Measurements from ENCODE around the gene PCDH9. TPM values are rescaled to one million over a fixed set of nuclear protein-coding genes. Genes with fewer than 3 reads are reported as not detected.
A peak's percentile ranks its signal among the peaks of the same experiment; 100 is the strongest.

Gene PCDH9
- polyA plus RNA-seq, 3 donors = 0.03 TPM; not detected in 1

- Histone ChIP-seq H3K9me3 (replicated peaks in 1 of 2; ENCODE audit: control insufficient read depth in 1 of 2, insufficient read depth in 1 of 2, low read length in 2 of 2) (no peaks in the 10 kb centered on the region), H2AFZ (ENCODE audit: insufficient read depth, low read depth, low read length, poor library complexity, severe bottlenecking) (no peak overlapping the region), H3K9ac (ENCODE audit: insufficient read depth, low read length, poor library complexity, severe bottlenecking) (no peak overlapping the region), H3K4me2 (replicated peaks; ENCODE audit: extremely low read depth, low read length, poor library complexity, severe bottlenecking) (no peak overlapping the region), H3K79me2 (ENCODE audit: insufficient read depth, low read length) (no peaks in the 10 kb centered on the region), H3K4me1 (ENCODE audit: control insufficient read depth in 1 of 2, insufficient read depth in 2 of 2, low read length in 2 of 2) (no peaks in the 10 kb centered on the region), H3K27me3 (ENCODE audit: control insufficient read depth in 2 of 2, insufficient read depth in 2 of 2, low read length in 2 of 2) (no peaks in the 10 kb centered on the region), H3K4me3 (replicated peaks in 1 of 3; ENCODE audit: low read depth in 2 of 3, low read length in 3 of 3) (no peak overlapping the region), H3K36me3 (replicated peaks in 1 of 2; ENCODE audit: control insufficient read depth in 1 of 2, insufficient read depth in 2 of 2, low read length in 2 of 2) (no peaks in the 10 kb centered on the region), H3K27ac (ENCODE audit: low read depth in 1 of 2, low read length in 2 of 2) (no peak overlapping the region), H4K20me1 (ENCODE audit: insufficient read depth, low read length) (no peaks in the 10 kb centered on the region)
- no peak for DNase-seq
- Mint-ChIP-seq H3K36me3 (no peaks in the 10 kb centered on the region), H3K9me3 (peaks cover 0 to 7% (median 3%) of the 10 kb centered on the region in 7 donors), H3K27ac (no peak overlapping the region), H3K4me1 (peaks cover 8% of the 10 kb centered on the region), H3K27me3 (ENCODE audit: low read depth in 3 of 3) (no peaks in the 10 kb centered on the region), H3K4me3 (no peak overlapping the region)
- no peak for TF ChIP-seq CTCF (IDR thresholded peaks at IDR 0.05)
- intact Hi-C loops (cut with micrococcal nuclease) = no loop called here
- WGBS (ENCODE audit: insufficient coverage) = 97% methylated on average over 4 of the region's 5 CpGs
Observed at GRCh38 chr13:66995203-66995611, 234.9 kb downstream of the PCDH9 start.

GRCh38 chr13:66994517-66995202, 235.5 kb downstream of the PCDH9 start:
- peaks cover 0 to 7% (median 3%) of the 10 kb centered on the region in 7 donors for H3K9me3 Mint-ChIP-seq
- H3K36me3 Mint-ChIP-seq = no peaks in the 10 kb centered on the region
- Histone ChIP-seq H3K4me2 (replicated peaks; ENCODE audit: extremely low read depth, low read length, poor library complexity, severe bottlenecking) (peak overlapping the region; percentile 4), H3K27ac (ENCODE audit: low read depth in 1 of 2, low read length in 2 of 2) (no peak overlapping the region), H3K36me3 (replicated peaks in 1 of 2; ENCODE audit: control insufficient read depth in 1 of 2, insufficient read depth in 2 of 2, low read length in 2 of 2) (no peaks in the 10 kb centered on the region), H3K9ac (ENCODE audit: insufficient read depth, low read length, poor library complexity, severe bottlenecking) (no peak overlapping the region), H3K4me1 (ENCODE audit: control insufficient read depth in 1 of 2, insufficient read depth in 2 of 2, low read length in 2 of 2) (no peaks in the 10 kb centered on the region), H2AFZ (ENCODE audit: insufficient read depth, low read depth, low read length, poor library complexity, severe bottlenecking) (peak overlapping the region; percentile 34), H3K27me3 (ENCODE audit: control insufficient read depth in 2 of 2, insufficient read depth in 2 of 2, low read length in 2 of 2) (no peaks in the 10 kb centered on the region), H3K4me3 (replicated peaks in 1 of 3; ENCODE audit: low read depth in 2 of 3, low read length in 3 of 3) (peak overlapping the region in 1 of 3 experiments; percentile 26), H3K9me3 (replicated peaks in 1 of 2; ENCODE audit: control insufficient read depth in 1 of 2, insufficient read depth in 1 of 2, low read length in 2 of 2) (no peaks in the 10 kb centered on the region), H3K79me2 (ENCODE audit: insufficient read depth, low read length) (no peaks in the 10 kb centered on the region), H4K20me1 (ENCODE audit: insufficient read depth, low read length) (no peaks in the 10 kb centered on the region)
- H3K27ac Mint-ChIP-seq = no peak overlapping the region
- peaks cover 8% of the 10 kb centered on the region for H3K4me1 Mint-ChIP-seq
- H3K27me3 Mint-ChIP-seq (ENCODE audit: low read depth in 3 of 3) = no peaks in the 10 kb centered on the region
- TF ChIP-seq CTCF (IDR thresholded peaks at IDR 0.05) = no peak
- DNase-seq = no peak
- 85% methylated on average over 3 of the region's 9 CpGs for WGBS (ENCODE audit: insufficient coverage)
- H3K4me3 Mint-ChIP-seq = peak overlapping the region; percentile 47 to 63
- intact Hi-C loops (cut with micrococcal nuclease) = no loop called here
